Stimulated activated CD4-positive, alpha-beta T cell treated with anti-CD3 and anti-CD28 coated beads, Interleukin-12 subunit alpha, Interleukin-12 subunit beta, amount 100 ng/mL, for 4 hours (primary cell): Measurements from ENCODE around the gene SCML1.

Experiments used
- DNase-seq: peaks from one replicate; pipeline ENCODE4 v3.0.0-alpha.2; 2020

SCML1 gene

DNA sequence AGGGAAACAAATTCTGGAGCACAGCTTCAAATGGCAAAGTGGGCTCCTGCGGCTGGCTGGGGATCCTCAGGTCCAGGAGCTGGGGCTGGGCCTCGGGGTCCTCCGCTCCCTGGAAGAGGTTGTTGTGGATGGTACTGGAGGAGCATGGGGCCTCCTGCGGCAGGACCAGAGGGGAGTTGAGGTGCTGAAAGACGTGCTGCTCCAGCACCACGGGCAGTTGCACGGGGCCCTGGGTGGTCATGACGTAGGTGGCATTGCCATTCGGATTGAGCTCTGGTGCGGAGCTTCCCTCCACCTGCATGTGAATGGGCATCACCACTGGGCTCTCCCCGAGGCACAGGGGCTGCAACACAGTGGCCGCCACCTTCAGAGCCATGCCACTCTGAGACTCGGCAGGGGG lies 64.1 kb downstream of the SCML1 start:
- no peak for DNase-seq

DNA sequence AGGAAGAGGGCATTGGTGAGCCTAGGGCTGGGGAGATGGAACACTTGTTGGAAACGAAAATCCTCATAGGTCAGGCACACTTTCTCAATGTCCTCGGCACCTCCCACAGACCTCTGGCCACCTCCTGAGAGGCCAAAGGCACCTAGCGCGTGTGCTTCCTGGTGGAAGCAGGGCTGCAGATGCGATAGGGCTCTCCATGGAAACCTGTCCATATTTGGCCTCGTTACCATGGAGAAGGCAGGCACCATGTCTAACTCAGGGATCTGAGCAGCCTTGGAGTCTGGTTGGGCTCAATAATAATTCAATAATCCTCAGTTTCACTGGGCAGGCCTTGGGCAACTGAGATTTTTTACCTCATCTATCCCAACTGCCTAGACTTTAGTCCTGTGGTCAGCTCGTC lies 65.5 kb downstream of the SCML1 start:
- no peak for DNase-seq

DNA sequence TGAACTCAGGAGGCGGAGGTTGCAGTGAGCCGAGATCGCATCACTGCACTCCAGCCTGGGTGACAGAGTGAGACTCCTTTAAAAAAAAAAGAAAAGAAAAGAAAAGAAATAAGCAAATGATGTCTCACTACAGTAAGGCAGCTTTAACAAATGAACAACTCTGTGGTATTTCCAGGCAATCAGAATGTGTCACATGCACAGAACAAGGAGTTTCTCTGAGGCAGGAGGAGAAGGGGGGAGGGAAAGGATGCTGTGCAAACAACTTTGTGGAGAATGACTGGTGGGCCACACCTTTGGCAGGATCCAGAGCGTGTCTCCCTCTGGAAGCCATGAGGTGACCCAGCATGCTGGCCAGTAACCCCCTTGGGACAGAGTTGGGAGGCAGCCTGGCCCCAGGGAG lies 66.2 kb downstream of the SCML1 start:
- DNase-seq, result no peak
